Measurements from ENCODE around the gene EFNA1. TPM values are rescaled to one million over a fixed set of nuclear protein-coding genes. Genes with fewer than 3 reads are reported as not detected.
"Not testable (repeated sequence)": the region's sequence is repeated elsewhere in the genome, so short reads cannot be mapped to it uniquely, and the experiment has no call there.

Gene EFNA1
- total RNA-seq, 1 experiment from 2014 or later = 4.9 TPM

- DNase-seq = peak; percentile 95
- H3K27me3 ChIP-seq (ENCODE audit: control insufficient read depth, insufficient read depth, low read length) = no peaks in the 10 kb centered on the region; the same call in 1 of the 2 replicates
- peaks cover 2% of the 10 kb centered on the region for H3K36me3 ChIP-seq (replicated peaks; ENCODE audit: control insufficient read depth, insufficient read depth, low read length)
- H3K4me3 ChIP-seq (ENCODE audit: insufficient read depth, low read depth, low read length) = peak overlapping the region; percentile 52
Observed at GRCh38 chr1:155167166-155168104, 39.8 kb downstream of the EFNA1 start.

DNA sequence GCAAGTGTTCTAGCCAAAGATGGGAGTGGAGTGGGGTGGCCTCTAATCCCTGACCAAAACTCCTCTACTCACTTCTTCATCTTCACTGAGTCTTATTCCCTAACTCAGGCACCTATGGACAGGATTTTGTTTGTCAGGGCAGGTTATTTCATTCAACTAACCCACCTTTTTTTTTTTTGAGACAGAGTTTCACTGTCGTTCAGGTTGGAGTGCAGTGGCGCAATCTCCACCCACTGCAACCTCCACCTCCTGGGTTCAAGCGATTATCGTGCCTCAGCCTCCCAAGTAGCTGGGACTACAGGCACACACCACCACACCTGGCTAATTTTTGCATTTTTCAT, 40.4 kb downstream of the EFNA1 start:
- H3K27me3 ChIP-seq (ENCODE audit: control insufficient read depth, insufficient read depth, low read length); DNase-seq; H3K4me3 ChIP-seq (ENCODE audit: insufficient read depth, low read depth, low read length); H3K36me3 ChIP-seq (replicated peaks; ENCODE audit: control insufficient read depth, insufficient read depth, low read length): not testable (repeated sequence)

DNA sequence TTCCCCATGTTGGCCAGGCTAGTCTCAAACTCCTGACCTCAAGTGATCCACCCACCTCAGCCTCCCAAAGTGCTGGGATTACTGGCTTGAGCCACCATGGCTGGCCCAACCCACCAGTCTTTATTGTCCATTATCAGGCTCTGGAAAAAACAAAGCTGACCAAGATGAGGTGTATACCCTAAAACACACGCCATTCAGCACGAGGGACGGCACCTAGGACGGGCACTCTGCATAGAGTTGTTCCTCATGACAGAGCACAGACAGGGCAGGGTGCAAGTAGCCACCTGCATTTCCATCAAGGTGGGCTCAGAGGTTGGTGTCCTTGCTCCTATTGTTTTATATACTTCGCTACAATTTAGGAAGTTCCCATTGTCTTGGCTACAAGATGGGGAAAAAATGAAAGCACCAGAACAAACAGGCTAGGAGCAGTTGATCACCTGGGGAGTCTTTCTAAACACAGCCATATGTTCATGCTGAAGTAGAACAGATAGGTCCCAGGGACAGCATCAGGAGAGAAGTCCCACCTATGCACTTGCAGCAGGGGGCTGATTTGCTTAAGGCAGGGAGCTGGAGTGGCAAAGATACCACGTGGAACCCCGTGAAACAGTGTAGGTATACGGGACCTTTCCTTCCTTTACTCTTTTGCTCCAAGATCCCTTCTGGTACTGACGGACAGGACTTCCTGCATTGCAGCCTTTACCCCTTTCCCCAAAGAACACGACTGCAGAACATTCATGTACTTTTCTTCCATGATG, 41.0 kb downstream of the EFNA1 start:
- DNase-seq = peak; percentile 4
- H3K36me3 ChIP-seq (replicated peaks; ENCODE audit: control insufficient read depth, insufficient read depth, low read length) = peaks cover 2% of the 10 kb centered on the region

GRCh38 chr1:155169541-155169940, 41.9 kb downstream of the EFNA1 start:
- H3K4me3 ChIP-seq (ENCODE audit: insufficient read depth, low read depth, low read length) = no peak overlapping the region
- H3K27me3 ChIP-seq (ENCODE audit: control insufficient read depth, insufficient read depth, low read length) = no peaks in the 10 kb centered on the region; the same call in 1 of the 2 replicates
- peak; percentile 0 for DNase-seq
- peaks cover 2% of the 10 kb centered on the region for H3K36me3 ChIP-seq (replicated peaks; ENCODE audit: control insufficient read depth, insufficient read depth, low read length)

More for the DNA sequence above, 41.0 kb downstream of the EFNA1 start:
- H3K4me3 ChIP-seq (ENCODE audit: insufficient read depth, low read depth, low read length) = no peak overlapping the region
- H3K27me3 ChIP-seq (ENCODE audit: control insufficient read depth, insufficient read depth, low read length) = no peaks in the 10 kb centered on the region; the same call in 1 of the 2 replicates

GRCh38 chr1:155170101-155170785, 42.6 kb downstream of the EFNA1 start:
- Histone ChIP-seq H3K4me3 (ENCODE audit: insufficient read depth, low read depth, low read length) (no peak overlapping the region), H3K27me3 (ENCODE audit: control insufficient read depth, insufficient read depth, low read length) (no peaks in the 10 kb centered on the region; the same call in 1 of the 2 replicates), H3K36me3 (replicated peaks; ENCODE audit: control insufficient read depth, insufficient read depth, low read length) (peaks cover 2% of the 10 kb centered on the region)
- DNase-seq = no peak

GRCh38 chr1:155170806-155171205, 43.1 kb downstream of the EFNA1 start:
- no peaks in the 10 kb centered on the region; the same call in 1 of the 2 replicates for H3K27me3 ChIP-seq (ENCODE audit: control insufficient read depth, insufficient read depth, low read length)
- no peak for DNase-seq
- H3K4me3 ChIP-seq (ENCODE audit: insufficient read depth, low read depth, low read length) = no peak overlapping the region
- H3K36me3 ChIP-seq (replicated peaks; ENCODE audit: control insufficient read depth, insufficient read depth, low read length) = peaks cover 2% of the 10 kb centered on the region

- no peak for DNase-seq
- Histone ChIP-seq H3K27me3 (ENCODE audit: control insufficient read depth, insufficient read depth, low read length) (no peaks in the 10 kb centered on the region), H3K4me3 (ENCODE audit: insufficient read depth, low read depth, low read length) (peak overlapping the region; percentile 96), H3K36me3 (replicated peaks; ENCODE audit: control insufficient read depth, insufficient read depth, low read length) (peaks cover 6% of the 10 kb centered on the region)
Observed at GRCh38 chr1:155171836-155172731, 44.4 kb downstream of the EFNA1 start.

DNA sequence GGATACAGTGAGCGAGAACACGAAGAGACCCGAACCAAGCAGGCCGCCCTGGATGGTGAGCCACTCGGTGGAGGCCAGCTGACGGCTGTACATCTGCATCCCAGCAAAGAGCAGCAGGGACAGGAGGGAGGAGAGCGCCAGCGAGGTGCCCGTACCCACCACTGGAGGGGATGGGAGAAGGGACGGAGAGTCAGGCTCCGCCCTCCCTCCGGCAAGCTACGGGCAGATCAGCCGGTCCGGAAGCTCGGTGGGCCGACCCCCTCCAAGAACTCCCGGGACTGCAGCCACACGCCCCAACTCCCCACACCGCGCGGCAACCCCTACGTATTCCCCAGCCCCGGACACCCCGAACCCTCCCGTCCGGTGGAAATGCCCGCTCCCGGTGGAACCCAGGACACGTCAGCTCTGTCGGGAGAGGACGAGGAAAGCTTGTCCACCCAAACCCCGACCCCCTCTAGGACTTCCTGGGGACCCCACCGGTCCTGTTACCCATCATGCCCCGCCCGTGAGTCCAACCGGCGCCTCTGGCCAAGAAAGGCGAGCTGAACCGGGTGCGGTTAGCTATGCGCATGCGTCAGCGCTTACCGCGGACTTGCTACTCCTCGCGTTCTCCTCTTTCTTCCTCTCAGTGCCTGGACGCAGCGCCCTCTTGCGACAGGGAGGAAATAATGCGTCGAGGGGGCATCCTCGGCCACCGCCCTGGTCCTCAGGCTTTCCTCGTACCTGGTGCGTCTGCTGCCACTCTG, 45.2 kb downstream of the EFNA1 start, which contains the start of gene KRTCAP2:
Gene KRTCAP2 (minus strand): TSS at position 573 of the 746 bp plus-strand sequence. CDS start 80 bp downstream, at position 493.
- H3K4me3 ChIP-seq (ENCODE audit: insufficient read depth, low read depth, low read length) = peak within 1 kb of the TSS; percentile 96
- H3K27me3 ChIP-seq (ENCODE audit: control insufficient read depth, insufficient read depth, low read length) = no peaks in the 10 kb centered on the region
- DNase-seq = peak; percentile 97
- H3K36me3 ChIP-seq (replicated peaks; ENCODE audit: control insufficient read depth, insufficient read depth, low read length) = peaks cover 14% of the 10 kb centered on the region

DNA sequence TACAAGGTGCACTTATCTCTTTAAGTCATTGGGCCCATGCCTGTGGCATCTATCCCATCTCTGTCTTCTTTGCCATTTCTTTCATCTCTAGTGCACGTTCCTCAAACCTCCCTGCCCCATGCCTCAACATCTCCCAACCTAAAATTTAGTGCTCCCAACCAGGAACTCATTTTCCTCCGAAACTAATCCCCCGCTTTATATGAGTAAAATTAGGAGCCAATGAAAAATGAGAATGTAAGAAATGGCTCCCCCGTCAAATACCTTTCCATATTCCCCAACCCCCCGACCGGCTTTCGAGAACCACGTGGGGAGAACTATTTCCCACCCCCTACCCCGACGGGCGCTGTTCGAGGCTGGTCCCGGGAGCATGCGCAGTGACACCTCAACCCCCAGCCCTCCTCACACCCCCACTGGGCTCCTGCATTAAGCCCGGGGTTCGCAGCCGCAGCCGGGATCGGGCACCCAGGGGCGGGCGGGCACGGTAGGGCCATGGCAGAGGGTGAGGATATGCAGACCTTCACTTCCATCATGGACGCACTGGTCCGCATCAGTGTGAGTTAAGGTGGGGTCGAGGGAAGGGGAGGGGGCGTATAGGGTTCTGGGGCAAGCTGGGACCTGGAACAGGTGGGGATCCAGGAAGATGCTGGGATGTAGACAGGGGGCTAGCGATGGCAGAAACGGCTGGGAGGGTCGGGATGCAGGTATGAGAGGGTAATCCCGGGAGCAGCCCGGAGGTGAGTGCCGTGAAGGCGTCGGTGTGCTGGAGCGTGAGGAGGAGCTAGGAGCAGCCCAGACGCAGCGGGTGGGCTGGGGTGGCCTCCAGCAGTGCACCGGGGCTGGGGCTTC, 46.0 kb downstream of the EFNA1 start, which contains the start of gene TRIM46:
Gene TRIM46 (plus strand): TSS at position 372 of the 846 bp plus-strand sequence. CDS start 118 bp downstream, at position 490.
- Histone ChIP-seq H3K36me3 (replicated peaks; ENCODE audit: control insufficient read depth, insufficient read depth, low read length) (peaks cover 16% of the 10 kb centered on the region), H3K27me3 (ENCODE audit: control insufficient read depth, insufficient read depth, low read length) (no peaks in the 10 kb centered on the region), H3K4me3 (ENCODE audit: insufficient read depth, low read depth, low read length) (peak within 1 kb of the TSS; percentile 96)
- DNase-seq = peak; percentile 95

DNA sequence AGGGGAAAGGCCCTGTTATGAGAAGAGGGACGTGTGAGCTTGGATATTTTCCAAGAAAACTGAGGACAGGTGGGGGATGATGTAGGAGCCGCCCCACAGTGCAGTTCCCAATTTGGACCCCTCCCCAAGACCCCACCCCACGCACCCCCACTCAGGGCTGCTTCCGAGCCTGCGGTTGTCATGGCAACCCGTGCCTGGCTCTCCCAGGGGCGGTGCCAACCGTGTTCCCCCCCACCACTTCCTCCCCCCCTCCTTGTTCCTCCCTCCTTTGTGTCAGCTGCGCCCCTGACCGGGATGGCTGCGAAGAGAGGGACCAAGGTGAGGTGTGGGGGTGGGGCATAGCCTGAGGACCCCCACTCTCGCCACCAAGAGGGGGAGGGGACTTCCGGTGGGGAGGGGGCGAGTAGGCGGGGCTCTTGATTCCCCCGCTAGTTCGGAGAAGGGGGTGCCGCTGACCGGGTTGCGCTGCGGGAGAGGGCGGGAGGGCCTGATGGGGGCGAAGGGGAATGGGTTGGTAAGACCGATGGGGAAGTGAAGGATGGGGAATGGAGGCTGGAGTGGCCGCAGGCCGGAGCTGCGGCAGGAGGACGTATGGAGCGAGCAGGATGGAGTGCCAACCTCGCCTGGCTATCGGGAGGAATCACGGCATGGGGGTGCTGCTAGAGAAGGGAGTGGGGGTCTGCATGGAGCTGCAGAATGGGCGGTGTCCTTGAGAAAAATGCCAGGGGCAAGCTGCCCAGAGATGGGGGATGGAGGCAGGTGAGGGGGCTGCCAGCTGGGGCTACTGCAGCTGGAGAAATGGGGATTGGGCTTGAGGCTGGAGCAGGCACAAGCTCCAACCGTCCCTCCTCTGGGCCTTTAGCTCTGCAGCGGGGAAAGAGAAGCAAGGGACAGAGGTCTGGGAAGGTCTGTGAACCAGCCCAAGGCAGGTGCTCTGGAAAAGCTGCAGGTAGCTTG, 46.9 kb downstream of the EFNA1 start:
- Histone ChIP-seq H3K36me3 (replicated peaks; ENCODE audit: control insufficient read depth, insufficient read depth, low read length) (peaks cover 21% of the 10 kb centered on the region), H3K4me3 (ENCODE audit: insufficient read depth, low read depth, low read length) (peak overlapping the region; percentile 96), H3K27me3 (ENCODE audit: control insufficient read depth, insufficient read depth, low read length) (no peaks in the 10 kb centered on the region)
- DNase-seq = peak; percentile 96

- H3K4me3 ChIP-seq (ENCODE audit: insufficient read depth, low read depth, low read length) = peak overlapping the region; percentile 96; the same call in 1 of the 2 replicates
- H3K27me3 ChIP-seq (ENCODE audit: control insufficient read depth, insufficient read depth, low read length) = no peaks in the 10 kb centered on the region
- peaks cover 22% of the 10 kb centered on the region for H3K36me3 ChIP-seq (replicated peaks; ENCODE audit: control insufficient read depth, insufficient read depth, low read length)
- peak; percentile 56 for DNase-seq
Observed at GRCh38 chr1:155175281-155175926, 47.7 kb downstream of the EFNA1 start.
